NB4 (cell line): Measurements from ENCODE around the gene EPB41L2.

ENCODE experiments used
- DNase-seq: peaks from one replicate; pipeline ENCODE4 v3.0.0; 2010; ENCODE audit warnings: low read depth
- H3K4me3 ChIP-seq: one replicate; pipeline ENCODE4 v1.5.1; 2011; ENCODE audit warnings: mild to moderate bottlenecking, low read depth, low read length, moderate library complexity
- MAX ChIP-seq: IDR thresholded peaks from 2 replicates; pipeline ENCODE4 v1.6.1; 2011; ENCODE audit warnings: low read depth, low read length
- MYC ChIP-seq: IDR thresholded peaks from 2 replicates; pipeline ENCODE4 v1.6.1; 2011; ENCODE audit warnings: low read depth, low read length
- POLR2A ChIP-seq: IDR thresholded peaks from 2 replicates; pipeline ENCODE4 v1.6.1; 2011; ENCODE audit warnings: mild to moderate bottlenecking; ENCODE audit not compliant: insufficient read length; ENCODE audit errors: extremely low read depth
- TF ChIP-seq, protein P1 (sequence below): IDR thresholded peaks from one replicate; pipeline ENCODE4 v1.5.1; 2012; ENCODE audit warnings: low read depth, low read length

Gene EPB41L2

GRCh38 chr6:130967502-130968445 lies 95.3 kb downstream of the EPB41L2 start:
- H3K4me3 ChIP-seq: no peak overlapping the region
- DNase-seq: no peak
- TF ChIP-seq MYC (no peak), MAX (no peak), POLR2A (no peak)
- TF ChIP-seq, protein P1, sequence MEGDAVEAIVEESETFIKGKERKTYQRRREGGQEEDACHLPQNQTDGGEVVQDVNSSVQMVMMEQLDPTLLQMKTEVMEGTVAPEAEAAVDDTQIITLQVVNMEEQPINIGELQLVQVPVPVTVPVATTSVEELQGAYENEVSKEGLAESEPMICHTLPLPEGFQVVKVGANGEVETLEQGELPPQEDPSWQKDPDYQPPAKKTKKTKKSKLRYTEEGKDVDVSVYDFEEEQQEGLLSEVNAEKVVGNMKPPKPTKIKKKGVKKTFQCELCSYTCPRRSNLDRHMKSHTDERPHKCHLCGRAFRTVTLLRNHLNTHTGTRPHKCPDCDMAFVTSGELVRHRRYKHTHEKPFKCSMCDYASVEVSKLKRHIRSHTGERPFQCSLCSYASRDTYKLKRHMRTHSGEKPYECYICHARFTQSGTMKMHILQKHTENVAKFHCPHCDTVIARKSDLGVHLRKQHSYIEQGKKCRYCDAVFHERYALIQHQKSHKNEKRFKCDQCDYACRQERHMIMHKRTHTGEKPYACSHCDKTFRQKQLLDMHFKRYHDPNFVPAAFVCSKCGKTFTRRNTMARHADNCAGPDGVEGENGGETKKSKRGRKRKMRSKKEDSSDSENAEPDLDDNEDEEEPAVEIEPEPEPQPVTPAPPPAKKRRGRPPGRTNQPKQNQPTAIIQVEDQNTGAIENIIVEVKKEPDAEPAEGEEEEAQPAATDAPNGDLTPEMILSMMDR: no peak

- DNase-seq: no peak
- H3K4me3 ChIP-seq: no peak overlapping the region
- TF ChIP-seq, protein P1: no peak
- TF ChIP-seq MYC (no peak), MAX (no peak), POLR2A (no peak)
Observed at GRCh38 chr6:130966344-130966980, 96.6 kb downstream of the EPB41L2 start.

DNA sequence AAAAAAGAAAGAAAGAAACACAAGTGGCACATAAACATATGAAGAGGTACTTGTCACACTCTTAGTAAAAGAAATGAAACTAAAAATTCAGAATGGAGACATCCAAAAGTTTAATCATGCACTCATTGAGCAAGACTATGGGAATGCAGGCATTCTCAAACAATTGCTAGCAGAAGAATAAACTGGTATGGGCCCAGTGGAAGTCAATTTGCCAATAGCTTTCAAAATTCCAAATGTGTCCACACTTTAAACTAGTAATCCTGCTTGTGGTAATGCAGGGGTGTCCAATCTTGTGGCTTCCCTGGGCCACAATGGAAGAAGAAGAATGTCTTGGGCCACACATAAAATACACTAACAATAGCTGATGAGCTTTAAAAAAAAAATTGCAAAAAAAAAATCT lies 97.4 kb downstream of the EPB41L2 start:
- TF ChIP-seq, protein P1: no peak
- TF ChIP-seq POLR2A (no peak), MAX (no peak), MYC (no peak)
- no peak overlapping the region for H3K4me3 ChIP-seq
- no peak for DNase-seq

DNA sequence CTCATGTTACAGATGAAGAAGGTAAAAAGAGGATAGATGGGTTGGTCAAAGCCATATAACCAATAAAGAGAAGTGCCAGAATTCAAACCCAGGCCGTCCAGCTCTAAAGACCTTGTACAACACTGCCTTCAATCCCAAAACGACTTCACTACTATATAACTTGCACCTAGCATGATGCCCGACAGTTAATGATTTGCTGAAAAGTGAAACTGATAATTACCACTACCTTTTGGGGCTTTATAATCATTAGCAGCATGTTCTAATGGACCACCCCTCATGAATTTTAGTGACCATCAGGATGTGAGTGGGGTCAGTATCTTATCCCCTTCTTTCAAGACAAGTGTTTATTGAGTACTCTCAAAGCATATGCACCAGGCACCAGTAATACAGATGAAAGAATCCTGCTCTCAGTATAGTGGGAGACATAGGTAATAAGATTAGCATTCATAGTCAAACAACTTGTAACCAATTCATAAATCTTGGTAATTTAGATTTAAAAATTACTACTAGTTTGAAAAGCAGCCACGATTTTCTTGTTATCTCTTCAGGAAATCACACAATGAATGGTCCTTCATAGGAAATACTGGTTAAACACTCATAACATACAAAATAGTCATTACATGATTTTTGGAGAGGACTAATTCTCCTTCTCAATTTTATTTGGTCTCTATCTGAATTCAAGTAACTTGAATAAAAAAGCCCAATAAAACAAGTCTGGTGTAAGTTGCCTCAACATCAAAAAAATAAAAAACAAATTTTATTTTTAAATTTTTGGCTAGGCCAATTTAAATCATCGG lies 98.0 kb downstream of the EPB41L2 start:
- DNase-seq: no peak
- no peak for TF ChIP-seq MYC
- TF ChIP-seq, protein P1: no peak
- TF ChIP-seq MAX: no peak
- TF ChIP-seq POLR2A: no peak
- no peak overlapping the region for H3K4me3 ChIP-seq

GRCh38 chr6:130964289-130964688 lies 98.8 kb downstream of the EPB41L2 start:
- no peak for TF ChIP-seq POLR2A
- TF ChIP-seq MYC: no peak
- TF ChIP-seq, protein P1: no peak
- no peak for TF ChIP-seq MAX
- no peak overlapping the region for H3K4me3 ChIP-seq
- DNase-seq: no peak
